B cell (primary cell): ENCODE measurements around the gene GPR4. TPM values are rescaled to one million over a fixed set of nuclear protein-coding genes. Genes with fewer than 3 reads are reported as not detected.

ENCODE experiments used
- ATAC-seq: fragments of 200-7000 bp; cut with Tn5 transposase; one replicate; pipeline ENCODE4 v1.10.0; 2021; ENCODE audit warnings: low read depth, mild to moderate bottlenecking, moderate number of reproducible peaks, moderate library complexity
- CTCF ChIA-PET: fragments of 350-600 bp; sonication (Branson Sonifier 250); formaldehyde crosslinking; loops from one replicate; lab custom pipeline; 2021; ENCODE audit warnings: antibody characterized with exemption, inconsistent platforms; lab: Charles Lee
- POLR2A ChIA-PET: fragments of 350-600 bp; sonication (Branson Sonifier 250); formaldehyde crosslinking; loops from one replicate; lab custom pipeline; 2021; ENCODE audit warnings: antibody characterized with exemption; lab: Charles Lee
- DNase-seq: peaks from one replicate; pipeline ENCODE4 v3.0.0; 2013
- H2AFZ ChIP-seq: 2 replicates; pipeline ENCODE4 v1.6.1; 2012; ENCODE audit warnings: mild to moderate bottlenecking, low read depth, low read length; ENCODE audit not compliant: insufficient read depth, poor library complexity, severe bottlenecking
- H3K27ac ChIP-seq, 2 donors: 1 replicate in 1 of 2; 2 replicates in 1 of 2; pipeline ENCODE4 v1.5.1; 2012 to 2013; ENCODE audit warnings: low read length in 2 of 2, mild to moderate bottlenecking in 2 of 2, moderate library complexity in 1 of 2
- H3K27me3 ChIP-seq, 4 experiments: fragments of 200-600 bp in 1 of 4; sonication (generic) in 1 of 4; replicated peaks in 1 of 4; 1 replicate in 2 of 4; 2 replicates in 2 of 4; pipeline versions ENCODE4 v1.6.1 to v1.7.0; 2013 to 2016; ENCODE audit warnings: low read length in 3 of 4, mild to moderate bottlenecking in 2 of 4, mixed read lengths in 1 of 4, moderate library complexity in 1 of 4; ENCODE audit not compliant: insufficient read depth in 4 of 4, control insufficient read depth in 3 of 4; ENCODE audit errors: control extremely low read depth in 1 of 4
- H3K36me3 ChIP-seq, 2 experiments: replicated peaks in 1 of 2; 1 replicate in 1 of 2; 2 replicates in 1 of 2; pipeline versions ENCODE4 v1.6.1 to v1.7.1; 2013; ENCODE audit warnings: low read length in 1 of 2; ENCODE audit not compliant: insufficient read depth in 2 of 2, control insufficient read depth in 1 of 2; ENCODE audit errors: control extremely low read depth in 1 of 2, extremely low read depth in 1 of 2
- H3K4me1 ChIP-seq, 2 donors: fragments of 200-600 bp in 1 of 2; sonication (generic) in 1 of 2; 1 replicate in 1 of 2; 2 replicates in 1 of 2; pipeline versions ENCODE4 v1.5.1 to v1.6.1; 2013 to 2017; ENCODE audit warnings: low read length in 2 of 2; ENCODE audit not compliant: control insufficient read depth in 2 of 2, insufficient read depth in 2 of 2
- H3K4me2 ChIP-seq: replicated peaks from 2 replicates; pipeline ENCODE3; 2012; ENCODE audit warnings: mild to moderate bottlenecking, low read depth, low read length; ENCODE audit not compliant: poor library complexity, severe bottlenecking
- H3K4me3 ChIP-seq, 5 experiments: fragments of 200-600 bp in 1 of 5; sonication (generic) in 1 of 5; 1 replicate in 3 of 5; 2 replicates in 2 of 5; pipeline versions ENCODE4 v1.5.1 to v1.7.0; 2011 to 2016; ENCODE audit warnings: low read length in 4 of 5, mild to moderate bottlenecking in 4 of 5, low read depth in 2 of 5, control low read depth in 1 of 5, moderate library complexity in 1 of 5; ENCODE audit not compliant: insufficient read depth in 1 of 5; ENCODE audit errors: control extremely low read depth in 1 of 5, extremely low read depth in 1 of 5
- H3K79me2 ChIP-seq: fragments of 200-600 bp; sonication (generic); one replicate; pipeline ENCODE4 v1.6.0; 2016; ENCODE audit warnings: low read length; ENCODE audit not compliant: control insufficient read depth, insufficient read depth
- H3K9ac ChIP-seq: fragments of 200-600 bp; sonication (generic); 2 replicates; pipeline ENCODE4 v1.6.1; 2017; ENCODE audit warnings: mild to moderate bottlenecking, low read length, moderate library complexity
- H3K9me3 ChIP-seq, 3 donors: one replicate each; pipeline versions ENCODE4 v1.6.1 to v1.7.1; 2013; ENCODE audit warnings: low read length in 2 of 3; ENCODE audit not compliant: control insufficient read depth in 2 of 3, insufficient read depth in 1 of 3; ENCODE audit errors: control extremely low read depth in 1 of 3
- H4K20me1 ChIP-seq: 2 replicates; pipeline ENCODE4 v1.6.0; 2012; ENCODE audit warnings: mild to moderate bottlenecking, low read length; ENCODE audit not compliant: insufficient read depth, control insufficient read depth, poor library complexity, severe bottlenecking
- H3K27ac Mint-ChIP-seq: one replicate; pipeline ENCODE4 v1.8.0; 2021; ENCODE audit warnings: mixed read lengths
- H3K27me3 Mint-ChIP-seq: one replicate; pipeline ENCODE4 v1.8.0; 2021; ENCODE audit warnings: mixed read lengths
- H3K4me1 Mint-ChIP-seq: one replicate; pipeline ENCODE4 v1.8.0; 2021; ENCODE audit warnings: mixed read lengths
- H3K4me3 Mint-ChIP-seq: one replicate; pipeline ENCODE4 v1.8.0; 2021; ENCODE audit warnings: mixed read lengths
- H3K9me3 Mint-ChIP-seq: one replicate; pipeline ENCODE4 v1.8.0; 2022; ENCODE audit warnings: mixed read lengths; ENCODE audit not compliant: insufficient read depth
- CTCF ChIP-seq: fragments of 200-600 bp; IDR thresholded peaks from one replicate; pipeline ENCODE4 v1.8.0; 2022; ENCODE audit warnings: antibody characterized with exemption, mild to moderate bottlenecking
- EZH2 ChIP-seq: IDR thresholded peaks from 2 replicates; pipeline ENCODE4 v1.6.1; 2012; ENCODE audit warnings: borderline replicate concordance, low read depth, mild to moderate bottlenecking, moderate library complexity, low read length; ENCODE audit not compliant: insufficient read depth, poor library complexity, severe bottlenecking
- WGBS: methylation state at CpG from one replicate; pipeline ENCODE4 v1.1.5; 2013; ENCODE audit warnings: missing lambda C conversion rate; ENCODE audit not compliant: insufficient coverage; 5-methylcytosine and 5-hydroxymethylcytosine counted together
- intact Hi-C: fragments of 100-400 bp; cut with micrococcal nuclease; formaldehyde crosslinking; loops from one replicate; pipeline ENCODE4 v1.10.0; 2022
- polyA plus RNA-seq: library from polyadenylated mRNA; depleted of rRNA; stranded (reverse); fragments of >200 nt; gene quantifications from 2 replicates; pipeline ENCODE4 v1.2.3, GENCODE V29; 2012
- total RNA-seq, 2 donors: library from RNA; stranded (reverse); fragments of 120-200 nt in 1 of 2; gene quantifications; 1 replicate in 1 of 2; 2 replicates in 1 of 2; pipeline versions ENCODE4 v1.2.3 to v1.2.4, GENCODE V29; 2013 to 2022

Gene GPR4
- total and polyA plus RNA-seq, 2 donors (not counting 1 experiment from before 2014, with no cell fraction given) = not detected

DNA sequence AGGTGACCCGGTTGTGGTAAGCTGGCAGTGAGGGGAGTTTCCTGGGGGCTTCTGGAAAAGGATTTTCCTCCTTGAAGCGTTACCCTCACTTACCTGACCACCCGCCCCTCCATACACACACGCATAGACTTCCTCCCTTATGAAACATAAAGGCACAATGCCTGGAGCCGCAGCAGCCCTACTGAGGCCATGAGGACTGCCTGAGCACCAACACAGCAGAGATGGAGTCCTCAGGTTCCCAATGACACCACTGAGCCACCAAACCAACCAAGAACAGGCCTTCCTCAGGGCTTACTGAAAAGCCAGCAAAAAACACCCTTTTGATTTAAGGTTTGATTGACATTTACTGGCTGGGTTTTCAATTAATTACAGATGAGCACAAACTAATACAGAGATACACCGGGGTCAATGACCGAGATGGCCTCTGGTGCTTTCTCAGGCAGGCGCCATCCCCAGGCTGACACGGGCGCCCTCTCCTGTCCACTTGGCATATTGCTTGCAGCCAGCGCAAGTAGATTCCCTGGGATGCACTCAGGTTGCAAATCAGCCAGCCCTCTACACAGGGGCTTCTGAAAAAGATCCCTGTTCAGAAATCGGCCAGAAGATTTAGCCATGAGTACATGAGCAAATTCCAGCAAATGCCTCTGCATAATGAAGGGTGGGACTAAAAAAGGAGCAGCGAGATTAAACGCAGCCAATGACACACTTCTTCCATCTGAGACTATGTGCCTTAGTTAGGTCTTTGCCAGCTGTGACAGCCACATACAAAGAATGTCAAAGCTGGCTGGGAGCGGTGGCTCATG is 32.2 kb downstream of the GPR4 start:
- Histone ChIP-seq H2AFZ (no peak overlapping the region), H3K79me2 (peaks cover 45% of the 10 kb centered on the region), H3K4me1 (peaks cover 0 to 6% of the 10 kb centered on the region in 2 donors), H3K9ac (no peak overlapping the region), H3K27me3 (no peaks in the 10 kb centered on the region), H3K4me2 (no peak overlapping the region), H3K4me3 (no peak overlapping the region), H4K20me1 (no peaks in the 10 kb centered on the region), H3K36me3 (peaks cover 0 to 2% of the 10 kb centered on the region in 2 experiments), H3K9me3 (no peaks in the 10 kb centered on the region), H3K27ac (no peak overlapping the region)
- ChIA-PET POLR2A (no interaction called here), CTCF (interaction anchor here (0.7 kb wide), 1 partner anchor 84 kb away, joined by 3 read pairs; no protein-coding TSS in a partner anchor)
- intact Hi-C loops = no loop called here
- no peak for TF ChIP-seq EZH2
- peak; percentile 79 for TF ChIP-seq CTCF
- ATAC-seq (peak; percentile 24), DNase-seq (peak; percentile 55)
- WGBS = 65% methylated on average over 12 of the region's 15 CpGs
- Mint-ChIP-seq H3K4me3 (no peak overlapping the region), H3K27ac (no peak overlapping the region), H3K9me3 (no peaks in the 10 kb centered on the region), H3K27me3 (no peaks in the 10 kb centered on the region), H3K4me1 (peaks cover 9% of the 10 kb centered on the region)

GRCh38 chr19:45568732-45569131 is 33.3 kb downstream of the GPR4 start:
- ChIA-PET CTCF (interaction anchor here (1.4 kb wide), 1 partner anchor 10 kb away, joined by 5 read pairs; no protein-coding TSS in a partner anchor), POLR2A (no interaction called here)
- Histone ChIP-seq H3K9me3 (no peaks in the 10 kb centered on the region), H3K4me2 (no peak overlapping the region), H4K20me1 (no peaks in the 10 kb centered on the region), H3K27me3 (no peaks in the 10 kb centered on the region), H3K4me1 (peaks cover 0 to 17% of the 10 kb centered on the region in 2 donors), H3K4me3 (no peak overlapping the region), H2AFZ (no peak overlapping the region), H3K27ac (no peak overlapping the region), H3K9ac (no peak overlapping the region), H3K79me2 (peaks cover 44% of the 10 kb centered on the region), H3K36me3 (peaks cover 0 to 2% of the 10 kb centered on the region in 2 experiments)
- WGBS = 93% methylated on average over 3 of the region's 3 CpGs
- Mint-ChIP-seq H3K27ac (no peak overlapping the region), H3K9me3 (no peaks in the 10 kb centered on the region), H3K27me3 (no peaks in the 10 kb centered on the region), H3K4me3 (no peak overlapping the region), H3K4me1 (peaks cover 18% of the 10 kb centered on the region)
- DNase-seq (no peak), ATAC-seq (no peak)
- intact Hi-C loops = no loop called here
- TF ChIP-seq CTCF = no peak
